Naive thymus-derived CD8-positive, alpha-beta T cell (primary cell): ENCODE results near the gene ZNF296. TPM values are rescaled to one million over a fixed set of nuclear protein-coding genes. Genes with fewer than 3 reads are reported as not detected.

Experiments used
- ATAC-seq, 2 donors: fragments of 150-1000 bp; cut with Tn5 transposase in 1 of 2; sonication (Bioruptor Pico), chemical (Tn5 transposase) in 1 of 2; 1 replicate in 1 of 2; 2 replicates in 1 of 2; pipeline ENCODE4 v1.10.0; 2021; ENCODE audit warnings: mild to moderate bottlenecking in 2 of 2, moderate library complexity in 2 of 2
- POLR2A ChIA-PET: fragments of 350-600 bp; sonication (Branson Sonifier 250); formaldehyde crosslinking; loops from one replicate; lab custom pipeline; 2021; ENCODE audit warnings: antibody characterized with exemption; lab: Charles Lee
- DNase-seq, 10 donors: peaks; one replicate each; pipeline versions ENCODE4 v3.0.0 to v3.0.0-alpha.2; 2020 to 2022
- H3K27ac Mint-ChIP-seq, 10 donors: one replicate each; pipeline ENCODE4 v1.8.0; 2020 to 2022; ENCODE audit warnings: mild to moderate bottlenecking in 10 of 10, mixed read lengths in 10 of 10, moderate library complexity in 4 of 10, inconsistent platforms in 1 of 10
- H3K27me3 Mint-ChIP-seq, 5 donors: one replicate each; pipeline ENCODE4 v1.8.0; 2021 to 2022; ENCODE audit warnings: mixed read lengths in 5 of 5
- H3K36me3 Mint-ChIP-seq, 3 donors: one replicate each; pipeline ENCODE4 v1.8.0; 2020 to 2022; ENCODE audit warnings: mixed read lengths in 3 of 3, mild to moderate bottlenecking in 2 of 3, inconsistent platforms in 1 of 3
- H3K4me1 Mint-ChIP-seq, 4 donors: one replicate each; pipeline ENCODE4 v1.8.0; 2021 to 2022; ENCODE audit warnings: mixed read lengths in 4 of 4
- H3K4me3 Mint-ChIP-seq, 10 donors: one replicate each; pipeline ENCODE4 v1.8.0; 2020 to 2022; ENCODE audit warnings: mild to moderate bottlenecking in 10 of 10, mixed read lengths in 10 of 10, moderate library complexity in 6 of 10, inconsistent platforms in 1 of 10
- H3K9me3 Mint-ChIP-seq, 9 donors: one replicate each; pipeline ENCODE4 v1.8.0; 2020 to 2022; ENCODE audit warnings: mixed read lengths in 9 of 9, mild to moderate bottlenecking in 3 of 9, inconsistent platforms in 1 of 9, moderate library complexity in 1 of 9
- polyA plus RNA-seq, 3 donors: library from polyadenylated mRNA; unstranded; fragments of 300-500 nt; fragmentation: Illumina TruSeq; gene quantifications; one replicate each; pipeline ENCODE4 v1.2.3, GENCODE V29; 2021
- total RNA-seq, 8 experiments: library from RNA in 2 of 8; stranded (reverse) in 2 of 8; gene quantifications; one replicate each; pipeline ENCODE4 v1.2.3 and lab custom pipeline; 2021 to 2026

The ZNF296 gene
- total and polyA plus RNA-seq, 5 experiments from 2014 or later = 1.0 to 2.4 (median 1.6) TPM

DNA sequence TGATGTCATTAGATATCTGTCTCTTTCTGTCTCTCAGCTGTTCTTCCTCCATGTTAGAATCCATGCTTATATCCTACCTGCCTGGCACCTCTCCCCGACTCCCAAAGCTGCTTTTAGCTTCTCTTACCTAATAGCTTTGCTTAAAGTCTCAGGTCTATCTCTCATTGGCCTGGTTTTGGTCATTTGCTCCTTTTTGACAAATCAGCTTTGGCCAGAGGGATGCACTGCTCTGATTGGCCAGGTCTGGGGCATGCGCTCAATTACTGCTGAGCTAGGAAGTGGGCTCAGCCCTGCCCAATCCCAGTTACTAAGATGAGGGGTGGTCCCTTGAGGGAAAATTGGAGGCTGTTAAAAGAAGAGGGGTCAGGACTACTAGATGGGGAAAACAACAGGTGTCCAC, 48.9 kb downstream of the ZNF296 start:
- Mint-ChIP-seq H3K9me3 (no peaks in the 10 kb centered on the region), H3K4me1 (no peaks in the 10 kb centered on the region), H3K4me3 (no peak overlapping the region), H3K27ac (peak overlapping the region in 1 of 10 donors; percentile 28), H3K27me3 (no peaks in the 10 kb centered on the region), H3K36me3 (peaks cover 0 to 47% (median 15%) of the 10 kb centered on the region in 3 donors)
- POLR2A ChIA-PET = no interaction called here
- ATAC-seq (no peak), DNase-seq (no peak)

DNA sequence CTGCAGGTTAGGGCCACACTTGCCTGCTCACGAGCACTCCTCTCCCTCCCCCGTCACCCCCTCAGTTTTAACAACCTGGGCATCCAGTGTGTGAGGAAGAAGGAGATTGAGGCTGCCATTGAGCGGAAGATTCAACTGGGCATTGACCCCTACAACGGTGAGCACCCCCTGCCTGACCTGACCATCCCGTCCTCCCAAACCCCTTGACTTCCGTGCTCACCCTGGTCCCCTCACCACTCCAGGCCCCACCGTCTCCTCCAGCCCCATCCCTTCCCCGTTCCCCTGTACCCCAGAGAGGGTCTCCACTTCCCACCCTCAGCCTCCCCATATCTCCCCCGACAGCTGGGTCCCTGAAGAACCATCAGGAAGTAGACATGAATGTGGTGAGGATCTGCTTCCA, 51.0 kb downstream of the ZNF296 start:
- H3K36me3 Mint-ChIP-seq = peaks cover 0 to 34% (median 8%) of the 10 kb centered on the region in 3 donors
- H3K27me3 Mint-ChIP-seq = no peaks in the 10 kb centered on the region
- no peaks in the 10 kb centered on the region for H3K4me1 Mint-ChIP-seq
- H3K4me3 Mint-ChIP-seq = no peak overlapping the region
- ATAC-seq = no peak
- H3K27ac Mint-ChIP-seq = no peak overlapping the region
- H3K9me3 Mint-ChIP-seq = no peaks in the 10 kb centered on the region
- POLR2A ChIA-PET = no interaction called here
- DNase-seq = no peak

DNA sequence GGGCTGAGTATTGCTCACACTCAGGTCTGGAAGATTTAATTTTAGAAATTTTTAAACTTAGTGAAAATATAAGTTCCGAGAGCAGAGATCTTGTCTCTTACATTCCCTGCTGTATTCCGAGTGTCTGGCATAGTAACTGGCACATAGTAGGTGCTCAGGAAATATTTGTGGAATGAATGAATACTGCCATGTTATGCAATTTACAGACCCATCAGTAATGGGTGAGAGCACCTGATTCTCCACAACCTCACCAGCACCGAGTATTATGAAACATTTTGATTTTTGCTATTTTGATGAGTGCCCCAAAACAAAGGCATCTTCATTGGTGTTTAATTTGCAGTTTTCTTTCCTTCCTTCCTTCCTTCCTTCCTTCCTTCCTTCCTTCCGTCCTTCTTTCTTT, 53.2 kb downstream of the ZNF296 start:
- Mint-ChIP-seq H3K27me3 (no peaks in the 10 kb centered on the region), H3K9me3 (no peaks in the 10 kb centered on the region), H3K4me1 (peaks cover 0 to 2% (median 0%) of the 10 kb centered on the region in 4 donors), H3K27ac (peak overlapping the region in 1 of 10 donors; percentile 75), H3K4me3 (no peak overlapping the region), H3K36me3 (peaks cover 0 to 24% (median 3%) of the 10 kb centered on the region in 3 donors)
- DNase-seq (no peak), ATAC-seq (no peak)
- POLR2A ChIA-PET = no interaction called here

DNA sequence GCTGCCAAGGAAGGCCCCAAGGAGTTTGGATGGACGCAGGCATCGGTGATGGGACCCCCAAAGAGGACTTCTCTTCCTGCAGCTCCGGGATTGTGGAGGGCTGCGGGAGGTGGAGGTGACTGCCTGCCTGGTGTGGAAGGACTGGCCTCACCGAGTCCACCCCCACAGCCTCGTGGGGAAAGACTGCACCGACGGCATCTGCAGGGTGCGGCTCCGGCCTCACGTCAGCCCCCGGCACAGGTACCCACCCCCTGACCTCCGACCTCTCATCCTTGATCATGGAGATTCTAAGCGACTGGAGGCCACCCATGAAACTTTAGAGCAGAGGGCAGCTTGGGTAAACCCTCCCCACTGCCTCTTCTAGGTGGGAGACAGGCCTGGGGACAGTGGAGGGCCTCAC, 54.3 kb downstream of the ZNF296 start:
- Mint-ChIP-seq H3K4me1 (peaks cover 0 to 2% (median under 1%) of the 10 kb centered on the region in 4 donors), H3K9me3 (no peaks in the 10 kb centered on the region), H3K36me3 (peaks cover 0 to 20% (median 0%) of the 10 kb centered on the region in 3 donors), H3K4me3 (no peak overlapping the region), H3K27me3 (no peaks in the 10 kb centered on the region), H3K27ac (no peak overlapping the region)
- ATAC-seq (peak in 1 of 2 donors; percentile 15), DNase-seq (no peak)
- POLR2A ChIA-PET = no interaction called here

Other genes starting within 250 kb of the ZNF296 start
- gene NECTIN2, start 230.2 kb downstream of the ZNF296 start, total RNA-seq = under 1 TPM; 0.42 to 0.93 TPM
- under 1 TPM in 1 of 3 donors, not detected in 2; 0.47 TPM for gene NECTIN2, start 230.2 kb downstream of the ZNF296 start, polyA plus RNA-seq
- 10 to 100 TPM; 39.3 to 41.4 TPM for gene TOMM40, start 185.2 kb downstream of the ZNF296 start, total RNA-seq
- 10 to 100 TPM; 32.0 to 42.3 (median 33.7) TPM for gene TOMM40, start 185.2 kb downstream of the ZNF296 start, polyA plus RNA-seq
- 1 to 10 TPM; 2.9 to 3.6 TPM for gene APOE, start 170.7 kb downstream of the ZNF296 start, total RNA-seq
- not detected for gene APOE, start 170.7 kb downstream of the ZNF296 start, polyA plus RNA-seq
- 1 to 10 TPM in 1 of 2 experiments, not detected in 1; 1.4 TPM for gene APOC1, start 161.9 kb downstream of the ZNF296 start, total RNA-seq
- gene APOC1, start 161.9 kb downstream of the ZNF296 start, polyA plus RNA-seq = not detected
- not detected for gene APOC4, start 134.2 kb downstream of the ZNF296 start, total RNA-seq
- not detected for gene APOC4, start 134.2 kb downstream of the ZNF296 start, polyA plus RNA-seq
- not detected for gene APOC2, start 130.4 kb downstream of the ZNF296 start, total RNA-seq
- not detected for gene APOC2, start 130.4 kb downstream of the ZNF296 start, polyA plus RNA-seq
- gene CLPTM1, start 121.1 kb downstream of the ZNF296 start, total RNA-seq = 10 to 100 TPM; 73.8 to 76.0 TPM
- gene CLPTM1, start 121.1 kb downstream of the ZNF296 start, polyA plus RNA-seq = 10 to 100 TPM; 13.2 to 20.6 (median 14.9) TPM
- 10 to 100 TPM; 30.2 to 41.6 TPM for gene RELB, start 75.0 kb downstream of the ZNF296 start, total RNA-seq
- gene RELB, start 75.0 kb downstream of the ZNF296 start, polyA plus RNA-seq = 10 to 100 TPM in 1 of 3 donors, 1 to 10 TPM in 2; 6.7 to 17.2 (median 8.3) TPM
- 100 to 1,000 TPM; 141 to 150 TPM for gene CLASRP, start 37.4 kb downstream of the ZNF296 start, total RNA-seq
- 1 to 10 TPM; 2.0 to 6.7 (median 5.3) TPM for gene CLASRP, start 37.4 kb downstream of the ZNF296 start, polyA plus RNA-seq
- 10 to 100 TPM; 13.5 to 19.8 TPM for gene GEMIN7, start 2.8 kb upstream of the ZNF296 start, total RNA-seq
- gene GEMIN7, start 2.8 kb upstream of the ZNF296 start, polyA plus RNA-seq = 10 to 100 TPM; 44.2 to 70.0 (median 50.3) TPM
- 10 to 100 TPM; 32.9 to 33.3 TPM for gene PPP1R37, start 16.7 kb upstream of the ZNF296 start, total RNA-seq
- 1 to 10 TPM in 1 of 3 donors, under 1 TPM in 2; 0.40 to 2.0 (median 0.83) TPM for gene PPP1R37, start 16.7 kb upstream of the ZNF296 start, polyA plus RNA-seq
- gene NKPD1, start 84.5 kb upstream of the ZNF296 start, total RNA-seq = 1 to 10 TPM in 1 of 2 experiments, under 1 TPM in 1; 0.85 to 1.0 TPM
- under 1 TPM; 0.17 to 0.47 (median 0.43) TPM for gene NKPD1, start 84.5 kb upstream of the ZNF296 start, polyA plus RNA-seq
- 10 to 100 TPM; 48.5 to 51.0 TPM for gene TRAPPC6A, start 101.8 kb upstream of the ZNF296 start, total RNA-seq
- 100 to 1,000 TPM; 149 to 193 (median 183) TPM for gene TRAPPC6A, start 101.8 kb upstream of the ZNF296 start, polyA plus RNA-seq
- 10 to 100 TPM; 21.2 to 22.5 TPM for gene BLOC1S3, start 102.3 kb upstream of the ZNF296 start, total RNA-seq
- gene BLOC1S3, start 102.3 kb upstream of the ZNF296 start, polyA plus RNA-seq = 10 to 100 TPM in 1 of 3 donors, 1 to 10 TPM in 2; 8.4 to 14.4 (median 9.7) TPM
- not detected for gene EXOC3L2, start 168.9 kb upstream of the ZNF296 start, total RNA-seq
- not detected for gene EXOC3L2, start 168.9 kb upstream of the ZNF296 start, polyA plus RNA-seq
- 10 to 100 TPM; 19.6 to 24.9 TPM for gene MARK4, start 174.8 kb upstream of the ZNF296 start, total RNA-seq
- gene MARK4, start 174.8 kb upstream of the ZNF296 start, polyA plus RNA-seq = under 1 TPM; 0.79 to 0.95 (median 0.91) TPM
- not detected for gene CKM, start 246.4 kb upstream of the ZNF296 start, total RNA-seq
- not detected for gene CKM, start 246.4 kb upstream of the ZNF296 start, polyA plus RNA-seq